PFSK-1 (cell line): ENCODE measurements around the gene DNM3.

ENCODE experiments used
- FOXP2 ChIP-seq: optimal IDR thresholded peaks from 2 replicates; pipeline ENCODE3; 2011; ENCODE audit warnings: borderline replicate concordance, control low read depth, inconsistent platforms; ENCODE audit not compliant: insufficient read depth; ENCODE audit errors: extremely low read length, extremely low read depth
- POLR2AphosphoS5 ChIP-seq: IDR thresholded peaks from 2 replicates; pipeline ENCODE4 v1.6.1; 2012; ENCODE audit warnings: low read depth, mild to moderate bottlenecking, control low read depth, low read length, moderate library complexity
- REST ChIP-seq, 2 experiments: IDR thresholded peaks; 2 replicates each; pipeline versions ENCODE4 v1.6.1 to v1.8.0; 2011 to 2012; ENCODE audit warnings: low read depth in 2 of 2, low read length in 2 of 2, control low read depth in 1 of 2, inconsistent platforms in 1 of 2, mild to moderate bottlenecking in 1 of 2, moderate library complexity in 1 of 2; ENCODE audit not compliant: insufficient read depth in 1 of 2
- TAF1 ChIP-seq: IDR thresholded peaks from 2 replicates; pipeline ENCODE4 v1.6.1; 2012; ENCODE audit warnings: low read length, control low read depth, borderline replicate concordance; ENCODE audit not compliant: insufficient read depth

GRCh38 chr1:172265905-172266304, 424.6 kb downstream of the DNM3 start:
- TF ChIP-seq TAF1 (no peak), POLR2AphosphoS5 (no peak), REST (IDR thresholded peaks at IDR 0.05; ENCODE audit: insufficient read depth in 1 of 2, low read depth in 2 of 2, low read length in 2 of 2) (no peak), FOXP2 (no peak)
